GM12864 (cell line): ENCODE data around the gene MSMP.

Experiments
- DNase-seq: peaks from one replicate; pipeline ENCODE4 v3.0.0-alpha.2; 2011; ENCODE audit warnings: low read depth
- H3K4me3 ChIP-seq: 2 replicates; pipeline ENCODE4 v1.5.1; 2011; ENCODE audit warnings: mild to moderate bottlenecking, low read depth, low read length, control low read depth
- CTCF ChIP-seq: IDR thresholded peaks from 2 replicates; pipeline ENCODE4 v1.5.1; 2011; ENCODE audit warnings: low read depth, mild to moderate bottlenecking, moderate library complexity, low read length, control low read depth, inconsistent platforms; ENCODE audit errors: missing control alignments

The MSMP gene

DNA sequence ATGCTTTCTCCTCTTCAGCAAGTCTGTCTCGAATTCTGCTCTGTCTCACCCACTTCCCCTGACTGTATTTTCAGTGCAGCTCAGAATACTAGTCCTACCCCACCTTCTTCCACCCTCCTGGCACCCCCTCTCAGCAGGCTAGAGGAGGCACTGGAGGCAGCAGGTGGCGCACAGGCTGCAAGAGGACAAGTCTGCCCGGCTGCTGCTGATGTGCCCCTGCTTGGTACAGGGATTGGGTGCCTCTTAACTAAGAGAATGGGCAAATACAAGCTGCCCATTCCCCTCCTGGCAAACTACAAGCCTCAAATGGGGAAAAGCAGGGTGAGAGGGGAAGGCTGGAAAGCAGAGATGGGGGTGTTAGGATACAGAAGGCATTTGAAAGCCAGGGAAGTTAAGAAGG is 27.1 kb downstream of the MSMP start:
- H3K4me3 ChIP-seq: no peak overlapping the region
- DNase-seq: no peak
- TF ChIP-seq CTCF: peak; percentile 19

DNA sequence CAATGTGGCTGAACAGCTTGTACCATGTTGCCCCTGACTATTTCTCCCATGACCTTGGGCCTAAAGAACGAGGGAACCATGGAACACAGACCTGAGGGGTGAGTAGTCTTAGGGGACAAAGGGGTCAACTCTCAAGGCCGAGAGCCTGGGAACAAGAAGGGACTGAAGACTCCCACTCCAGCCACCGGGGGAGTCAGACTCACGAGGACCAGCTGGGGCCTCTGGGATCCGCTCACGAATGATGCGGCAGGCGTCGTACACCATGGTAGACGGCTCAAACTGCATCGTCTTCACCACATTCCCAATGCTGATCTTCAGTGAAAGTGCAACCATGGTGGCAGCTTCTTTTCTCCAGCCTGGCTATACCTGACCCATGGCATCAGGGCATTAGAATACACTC is 28.7 kb downstream of the MSMP start:
- DNase-seq: no peak
- peak; percentile 14 for TF ChIP-seq CTCF
- H3K4me3 ChIP-seq: no peak overlapping the region

GRCh38 chr9:35723908-35724307 is 30.2 kb downstream of the MSMP start:
- no peak for DNase-seq
- H3K4me3 ChIP-seq: no peak overlapping the region
- no peak for TF ChIP-seq CTCF

DNA sequence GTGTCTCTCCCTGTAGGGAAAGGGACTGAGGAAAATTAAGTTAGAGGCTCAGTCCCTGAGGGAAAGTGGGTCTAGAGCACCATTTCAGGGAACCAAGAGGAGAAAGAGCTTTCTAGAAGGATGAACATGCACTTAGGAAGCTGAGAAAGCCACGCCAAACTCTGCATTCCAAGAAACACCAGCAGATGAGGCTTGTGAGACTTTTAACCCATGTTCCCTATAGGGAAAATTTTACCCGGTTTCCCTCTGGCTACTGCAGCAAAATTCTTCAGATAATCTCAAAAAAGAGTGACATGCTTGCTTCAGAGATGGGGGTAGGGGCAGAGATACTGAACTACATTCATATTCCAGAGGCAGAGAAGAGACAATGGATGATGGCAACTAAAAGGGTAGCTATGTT is 30.6 kb downstream of the MSMP start:
- DNase-seq: no peak
- TF ChIP-seq CTCF: no peak
- H3K4me3 ChIP-seq: no peak overlapping the region

DNA sequence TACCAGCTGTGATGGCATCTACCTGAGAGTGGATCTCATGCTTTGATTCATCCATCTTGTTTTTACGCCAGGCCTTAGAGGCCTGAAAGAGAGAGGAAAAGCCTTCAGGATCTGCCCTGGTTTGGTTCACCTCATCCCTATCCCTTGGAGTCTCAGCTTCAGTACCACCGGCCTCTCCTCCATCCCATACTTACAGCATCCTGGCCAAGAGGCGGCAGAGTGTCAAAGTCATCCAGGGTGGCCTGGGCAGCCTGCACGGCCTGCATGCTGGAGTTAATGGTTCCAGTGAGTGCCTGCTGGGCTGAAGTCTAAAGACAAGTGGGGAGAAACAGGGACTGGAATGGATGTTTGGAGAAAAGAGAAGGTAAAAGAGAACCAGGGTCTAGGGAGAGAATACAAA is 34.5 kb downstream of the MSMP start:
- DNase-seq: no peak
- H3K4me3 ChIP-seq: no peak overlapping the region
- no peak for TF ChIP-seq CTCF

DNA sequence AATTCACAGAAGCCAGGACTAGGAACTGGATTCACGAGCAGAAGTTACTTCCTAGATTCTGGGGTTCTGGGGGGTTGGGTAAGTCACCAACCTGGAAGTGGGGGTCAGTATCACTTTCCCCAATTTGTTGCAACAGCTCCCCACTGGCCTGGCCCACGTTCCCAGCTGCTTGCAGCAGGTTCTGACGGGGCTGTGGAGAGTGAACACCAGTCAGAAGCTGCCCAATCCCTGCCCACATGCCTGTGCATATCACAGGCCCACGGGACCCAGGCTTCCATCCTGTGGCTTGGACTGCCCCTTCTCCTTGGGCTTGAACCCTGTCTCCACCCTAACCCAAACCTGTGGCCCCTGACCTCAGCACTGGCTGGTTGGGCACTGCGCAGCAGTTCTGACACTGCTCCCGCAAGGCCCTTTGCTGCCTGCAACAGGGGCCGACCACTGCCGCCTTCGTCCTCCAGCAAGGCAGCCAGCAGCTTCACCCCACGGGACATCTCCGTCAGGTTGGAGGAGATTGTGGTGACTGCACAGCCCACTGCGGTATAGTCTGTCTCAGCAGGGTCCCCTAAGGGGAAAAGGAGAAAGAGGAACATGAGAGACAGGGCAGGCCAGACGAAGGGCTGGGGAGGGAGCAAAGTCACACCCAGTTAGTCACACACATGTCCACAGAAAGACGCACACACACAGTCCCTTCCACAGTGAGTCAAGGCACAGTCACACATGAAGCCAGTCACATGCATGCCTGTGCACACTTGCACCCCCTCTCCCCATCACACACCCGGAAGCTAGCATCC is 35.2 kb downstream of the MSMP start:
- no peak for TF ChIP-seq CTCF
- H3K4me3 ChIP-seq: no peak overlapping the region
- no peak for DNase-seq
